ENCODE measurements around the gene EBLN2.
A peak's percentile ranks its signal among the peaks of the same experiment; 100 is the strongest.
"Not testable (repeated sequence)": the region's sequence is repeated elsewhere in the genome, so short reads cannot be mapped to it uniquely, and the experiment has no call there.

Gene EBLN2

GRCh38 chr3:73060302-73060723, 1.1 kb upstream of the EBLN2 start:
- DNase-seq (ENCODE audit: low spot score) (no peak), FAIRE-seq (no peak)

GRCh38 chr3:73066243-73066642, 4.8 kb downstream of the EBLN2 start:
- DNase-seq (ENCODE audit: low spot score); FAIRE-seq: not testable (repeated sequence)

- no peak for FAIRE-seq
Observed at GRCh38 chr3:73068419-73068818, 7.0 kb downstream of the EBLN2 start.

GRCh38 chr3:73069187-73069586, 7.7 kb downstream of the EBLN2 start:
- FAIRE-seq = no peak
- no peak for DNase-seq (ENCODE audit: low spot score)

More at GRCh38 chr3:73068419-73068818, 7.0 kb downstream of the EBLN2 start:
- DNase-seq (ENCODE audit: low spot score) = no peak

- FAIRE-seq (no peak), DNase-seq (ENCODE audit: low spot score) (no peak)
Observed at GRCh38 chr3:73069775-73070444, 8.5 kb downstream of the EBLN2 start.

- DNase-seq (ENCODE audit: low spot score) (no peak), FAIRE-seq (no peak)
Observed at GRCh38 chr3:73070675-73071575, 9.5 kb downstream of the EBLN2 start.

GRCh38 chr3:73071952-73072351, 10.5 kb downstream of the EBLN2 start:
- no peak for DNase-seq (ENCODE audit: low spot score)
- no peak for FAIRE-seq

GRCh38 chr3:73072634-73073033, 11.2 kb downstream of the EBLN2 start:
- DNase-seq (ENCODE audit: low spot score) = no peak
- no peak for FAIRE-seq

GRCh38 chr3:73073091-73073707, 11.7 kb downstream of the EBLN2 start:
- FAIRE-seq (no peak), DNase-seq (ENCODE audit: low spot score) (no peak)

- FAIRE-seq = no peak
Observed at GRCh38 chr3:73074781-73075180, 13.3 kb downstream of the EBLN2 start.

GRCh38 chr3:73080216-73080966, 18.9 kb downstream of the EBLN2 start:
- DNase-seq (ENCODE audit: low spot score) = no peak
- FAIRE-seq = no peak

More at GRCh38 chr3:73074781-73075180, 13.3 kb downstream of the EBLN2 start:
- DNase-seq (ENCODE audit: low spot score) = no peak

- no peak for FAIRE-seq
Observed at GRCh38 chr3:73081140-73081539, 19.7 kb downstream of the EBLN2 start.

GRCh38 chr3:73084170-73084569, 22.7 kb downstream of the EBLN2 start:
- no peak for DNase-seq (ENCODE audit: low spot score)
- no peak for FAIRE-seq

More at GRCh38 chr3:73081140-73081539, 19.7 kb downstream of the EBLN2 start:
- DNase-seq (ENCODE audit: low spot score) = no peak

- DNase-seq (ENCODE audit: low spot score) (peak; percentile 47), FAIRE-seq (no peak)
Observed at GRCh38 chr3:73086071-73086494, 24.6 kb downstream of the EBLN2 start.

- DNase-seq (ENCODE audit: low spot score) (peak; percentile 63), FAIRE-seq (peak; percentile 65)
Observed at GRCh38 chr3:73094129-73094528, 32.7 kb downstream of the EBLN2 start.

- DNase-seq (ENCODE audit: low spot score) (no peak), FAIRE-seq (no peak)
Observed at GRCh38 chr3:73094951-73095350, 33.5 kb downstream of the EBLN2 start.

- no peak for DNase-seq (ENCODE audit: low spot score)
- no peak for FAIRE-seq
Observed at GRCh38 chr3:73096169-73096568, 34.7 kb downstream of the EBLN2 start.

- FAIRE-seq (no peak), DNase-seq (ENCODE audit: low spot score) (no peak)
Observed at GRCh38 chr3:73098026-73098425, 36.6 kb downstream of the EBLN2 start.

- FAIRE-seq = no peak
- DNase-seq (ENCODE audit: low spot score) = no peak
Observed at GRCh38 chr3:73098873-73099272, 37.4 kb downstream of the EBLN2 start.

- peak; percentile 82 for DNase-seq (ENCODE audit: low spot score)
- no peak for FAIRE-seq
Observed at GRCh38 chr3:73100741-73101559, 39.5 kb downstream of the EBLN2 start.

Measured in urothelium cell line (cell line).